GM12878 (cell line): ENCODE results near the gene MBOAT2. TPM values are rescaled to one million over a fixed set of nuclear protein-coding genes. Genes with fewer than 3 reads are reported as not detected.

Experiments used
- ATAC-seq: fragments of 200-7000 bp; cut with Tn5 transposase; 3 replicates; pipeline ENCODE4 v1.9.1; 2020; ENCODE audit warnings: mild to moderate bottlenecking, moderate library complexity
- BruUV-seq: library from RNA; stranded (reverse); fragments of 400-500 nt; replicated peaks from 2 replicates; lab custom pipeline; 2021; lab: Mats Ljungman, UMichigan
- CTCF ChIA-PET: fragments of 300-600 bp; sonication (Branson Sonifier 250); formaldehyde crosslinking; extraction: SDS; loops from one replicate; lab custom pipeline; 2021; ENCODE audit warnings: inconsistent platforms; lab: Yijun Ruan, JAX
- POLR2A ChIA-PET: fragments of 350-600 bp; formaldehyde crosslinking; extraction: SDS; loops from one replicate; lab custom pipeline; 2021; ENCODE audit warnings: inconsistent platforms; lab: Charles Lee
- RAD21 ChIA-PET: fragments of 300-600 bp; sonication (Branson Sonifier 250); formaldehyde crosslinking; loops from one replicate; lab custom pipeline; 2023; ENCODE audit warnings: antibody characterized with exemption; ENCODE audit not compliant: unreplicated experiment; lab: Charles Lee
- SMC1A ChIA-PET: fragments of 300-600 bp; sonication (Branson Sonifier 250); formaldehyde crosslinking; loops from one replicate; lab custom pipeline; 2023; ENCODE audit not compliant: unreplicated experiment, uncharacterized antibody; lab: Charles Lee
- DNase-seq: peaks from one replicate; pipeline ENCODE4 v3.0.0-alpha.2; 2011; ENCODE audit warnings: low read depth, low spot score
- FAIRE-seq: peaks from 3 replicates; lab custom pipeline; 2011; peaks lifted over from hg19 to GRCh38; lab: Jason Lieb, UNC
- H2AFZ ChIP-seq: 2 replicates; pipeline ENCODE4 v1.6.0; 2011; ENCODE audit warnings: low read depth, low read length, control low read depth; ENCODE audit not compliant: control insufficient read depth
- H3K27ac ChIP-seq: 2 replicates; pipeline ENCODE4 v1.5.1; 2011; ENCODE audit warnings: control low read depth; ENCODE audit not compliant: control insufficient read depth, insufficient read depth
- H3K27me3 ChIP-seq, 2 experiments: replicated peaks in 1 of 2; 2 replicates each; pipeline versions ENCODE4 v1.6.0 to v1.6.1; 2011; ENCODE audit warnings: low read length in 1 of 2; ENCODE audit not compliant: control insufficient read depth in 2 of 2, insufficient read depth in 2 of 2
- H3K36me3 ChIP-seq, 2 experiments: 2 replicates each; pipeline ENCODE4 v1.5.1; 2011; ENCODE audit warnings: low read length in 1 of 2; ENCODE audit not compliant: control insufficient read depth in 2 of 2, insufficient read depth in 2 of 2
- H3K4me1 ChIP-seq: 2 replicates; pipeline ENCODE4 v1.6.1; 2011; ENCODE audit warnings: mild to moderate bottlenecking, low read length, moderate library complexity, mixed read lengths; ENCODE audit not compliant: control insufficient read depth, insufficient read depth
- H3K4me2 ChIP-seq: 2 replicates; pipeline ENCODE4 v1.6.0; 2011; ENCODE audit warnings: control low read depth; ENCODE audit not compliant: control insufficient read depth, insufficient read depth
- H3K4me3 ChIP-seq: fragments of 200-600 bp; sonication (generic); 2 replicates; pipeline ENCODE4 v1.5.1; 2016
- H3K79me2 ChIP-seq: 2 replicates; pipeline ENCODE4 v1.6.0; 2011; ENCODE audit warnings: low read length; ENCODE audit not compliant: control insufficient read depth, insufficient read depth
- H3K9ac ChIP-seq: 2 replicates; pipeline ENCODE4 v1.8.0; 2011; ENCODE audit warnings: low read length, control low read depth, mixed read lengths; ENCODE audit not compliant: control insufficient read depth, insufficient read depth
- H3K9me3 ChIP-seq: replicated peaks from 3 replicates; pipeline ENCODE4 v1.5.1; 2011; ENCODE audit warnings: mild to moderate bottlenecking, low read length; ENCODE audit not compliant: control insufficient read depth, insufficient read depth
- H4K20me1 ChIP-seq: 2 replicates; pipeline ENCODE4 v1.6.0; 2011; ENCODE audit not compliant: control insufficient read depth, insufficient read depth
- HDAC6 ChIP-seq: fragments of 200-600 bp; sonication (generic); IDR thresholded peaks from one replicate; pipeline ENCODE4 v1.8.0; 2017; ENCODE audit warnings: antibody characterized with exemption; ENCODE audit not compliant: unreplicated experiment
- MXI1 ChIP-seq: fragments of 150-350 bp; IDR thresholded peaks from 2 replicates; pipeline ENCODE4 v1.6.1; 2011; ENCODE audit warnings: low read depth, mild to moderate bottlenecking, inconsistent platforms, low read length, improper control_type of control experiment
- NBN ChIP-seq: fragments of 450-650 bp; IDR thresholded peaks from 2 replicates; pipeline ENCODE4 v1.6.1; 2016
- NFXL1 ChIP-seq: fragments of 450-650 bp; IDR thresholded peaks from 2 replicates; pipeline ENCODE4 v1.6.1; 2017; ENCODE audit warnings: antibody characterized with exemption, mild to moderate bottlenecking, borderline replicate concordance
- YY1 ChIP-seq: IDR thresholded peaks from 2 replicates; pipeline ENCODE4 v1.6.1; 2011; ENCODE audit warnings: low read depth, mild to moderate bottlenecking, low read length
- WGBS: methylation state at CpG from one replicate; pipeline ENCODE4 v1.1.6; 2016; ENCODE audit warnings: low lambda C conversion rate; ENCODE audit not compliant: insufficient replicate concordance, insufficient coverage; ENCODE audit errors: missing lambda C conversion rate; 5-methylcytosine and 5-hydroxymethylcytosine counted together
- in situ Hi-C: fragments of 300-500 bp; cut with MboI; formaldehyde crosslinking; loops from 9 replicates; pipeline ENCODE4 v1.14.3; 2018; ENCODE audit warnings: mixed read lengths
- intact Hi-C: fragments of 100-400 bp; cut with micrococcal nuclease; formaldehyde crosslinking; loops from one replicate; pipeline ENCODE4 v1.14.2; 2022; ENCODE audit not compliant: unreplicated experiment
- polyA plus RNA-seq, 11 experiments: library from polyadenylated mRNA; depleted of rRNA in 4 of 11; unstranded in 6 of 11; stranded (reverse) in 5 of 11; fragments of >200 nt; fragmentation: Nextera tagmentation in 4 of 11; fragmentation: Illumina TruSeq in 1 of 11; extraction: Ambion mirVana in 4 of 11; extraction: Trizol in 1 of 11; gene quantifications; 1 replicate in 1 of 11; 2 replicates in 10 of 11; pipeline versions ENCODE4 v1.2.1 to v1.2.3, GENCODE V29; 2011 to 2016; ENCODE audit warnings: inconsistent platforms in 2 of 11, missing spikeins in 2 of 11, low read depth in 1 of 11
- total RNA-seq, 4 experiments: library from RNA; depleted of rRNA in 3 of 4; stranded (reverse); fragments of >200 nt in 3 of 4; fragmentation: Illumina TruSeq in 1 of 4; extraction: Trizol in 1 of 4; gene quantifications; 2 replicates each; pipeline versions ENCODE4 v1.2.1 to v1.2.3, GENCODE V29; 2013 to 2021
- TF ChIP-seq, protein P1 (sequence below): IDR thresholded peaks from 2 replicates; pipeline ENCODE4 v1.6.1; 2012; ENCODE audit warnings: low read length, inconsistent platforms
- TF ChIP-seq, protein P2 (sequence below): IDR thresholded peaks from 2 replicates; pipeline ENCODE4 v1.6.1; 2012; ENCODE audit warnings: improper control_type of control experiment, low read depth, low read length; ENCODE audit not compliant: insufficient replicate concordance

Gene MBOAT2
- total and polyA plus RNA-seq, 10 of the 15 experiments (the other 5 are each of a cell fraction or from before 2014, with no cell fraction given): 0.08 to 40.6 (median 1.8) TPM

DNA sequence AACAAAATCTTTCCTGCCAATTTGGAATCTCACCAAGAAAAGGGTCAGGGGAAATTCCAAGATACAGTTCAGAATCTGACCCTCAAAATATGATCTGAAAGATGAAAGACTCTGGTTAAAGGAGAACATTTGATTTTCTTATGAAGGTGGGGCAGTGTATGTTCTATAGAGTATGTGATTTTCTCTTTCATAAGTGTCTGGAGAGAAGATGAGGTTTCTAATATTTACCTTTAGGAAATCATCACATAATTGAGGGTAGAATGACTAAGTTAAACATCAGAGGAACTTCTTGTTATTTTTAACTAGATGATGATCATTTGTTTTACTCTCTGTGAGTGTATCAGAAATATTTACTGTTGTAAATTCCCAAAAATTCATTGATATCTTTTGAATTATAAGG is 27.8 kb upstream of the MBOAT2 start:
- Histone ChIP-seq H2AFZ (no peak overlapping the region), H3K9me3 (no peaks in the 10 kb centered on the region), H3K36me3 (no peaks in the 10 kb centered on the region), H3K79me2 (no peaks in the 10 kb centered on the region), H3K27ac (no peak overlapping the region), H3K4me2 (no peak overlapping the region), H4K20me1 (no peaks in the 10 kb centered on the region), H3K4me1 (no peaks in the 10 kb centered on the region), H3K4me3 (no peak overlapping the region), H3K9ac (no peak overlapping the region), H3K27me3 (no peaks in the 10 kb centered on the region)
- POLR2A ChIA-PET: no interaction called here
- no peak for TF ChIP-seq YY1
- FAIRE-seq (no peak), ATAC-seq (no peak), DNase-seq (no peak)
- BruUV-seq: no TSS peak
- RAD21 ChIA-PET: no interaction called here
- in situ Hi-C loops: no loop called here
- SMC1A ChIA-PET: interaction anchor here (1.5 kb wide), 1 partner anchor 15 kb away, joined by 4 read pairs; no protein-coding TSS in a partner anchor
- intact Hi-C loops: no loop called here
- CTCF ChIA-PET: no interaction called here

DNA sequence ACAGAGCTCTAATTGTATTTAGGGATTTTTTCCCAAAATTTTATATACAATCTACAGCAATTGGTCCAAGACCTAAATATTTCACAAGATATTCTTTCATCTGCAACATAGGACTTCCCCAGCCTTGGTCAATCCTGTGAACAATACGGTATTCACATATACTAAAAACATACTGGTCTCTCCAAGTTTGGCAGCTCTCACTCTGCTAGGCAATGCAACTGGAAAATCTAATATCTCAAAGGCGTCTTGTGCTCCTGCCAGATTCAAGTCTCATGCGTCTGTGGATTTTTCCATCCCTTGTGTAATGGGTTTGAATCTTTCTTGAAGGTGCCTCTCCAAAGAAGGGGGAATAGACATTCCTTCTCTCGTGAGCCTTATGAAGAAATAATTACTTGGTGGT is 27.4 kb upstream of the MBOAT2 start:
- POLR2A ChIA-PET: no interaction called here
- no peak overlapping the region for H3K9ac ChIP-seq
- H2AFZ ChIP-seq: no peak overlapping the region
- no peak overlapping the region for H3K27ac ChIP-seq
- TF ChIP-seq NBN (no peak), MXI1 (no peak), NFXL1 (no peak), HDAC6 (no peak)
- TF ChIP-seq, protein P1, sequence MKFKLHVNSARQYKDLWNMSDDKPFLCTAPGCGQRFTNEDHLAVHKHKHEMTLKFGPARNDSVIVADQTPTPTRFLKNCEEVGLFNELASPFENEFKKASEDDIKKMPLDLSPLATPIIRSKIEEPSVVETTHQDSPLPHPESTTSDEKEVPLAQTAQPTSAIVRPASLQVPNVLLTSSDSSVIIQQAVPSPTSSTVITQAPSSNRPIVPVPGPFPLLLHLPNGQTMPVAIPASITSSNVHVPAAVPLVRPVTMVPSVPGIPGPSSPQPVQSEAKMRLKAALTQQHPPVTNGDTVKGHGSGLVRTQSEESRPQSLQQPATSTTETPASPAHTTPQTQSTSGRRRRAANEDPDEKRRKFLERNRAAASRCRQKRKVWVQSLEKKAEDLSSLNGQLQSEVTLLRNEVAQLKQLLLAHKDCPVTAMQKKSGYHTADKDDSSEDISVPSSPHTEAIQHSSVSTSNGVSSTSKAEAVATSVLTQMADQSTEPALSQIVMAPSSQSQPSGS: no peak
- TF ChIP-seq, protein P2, sequence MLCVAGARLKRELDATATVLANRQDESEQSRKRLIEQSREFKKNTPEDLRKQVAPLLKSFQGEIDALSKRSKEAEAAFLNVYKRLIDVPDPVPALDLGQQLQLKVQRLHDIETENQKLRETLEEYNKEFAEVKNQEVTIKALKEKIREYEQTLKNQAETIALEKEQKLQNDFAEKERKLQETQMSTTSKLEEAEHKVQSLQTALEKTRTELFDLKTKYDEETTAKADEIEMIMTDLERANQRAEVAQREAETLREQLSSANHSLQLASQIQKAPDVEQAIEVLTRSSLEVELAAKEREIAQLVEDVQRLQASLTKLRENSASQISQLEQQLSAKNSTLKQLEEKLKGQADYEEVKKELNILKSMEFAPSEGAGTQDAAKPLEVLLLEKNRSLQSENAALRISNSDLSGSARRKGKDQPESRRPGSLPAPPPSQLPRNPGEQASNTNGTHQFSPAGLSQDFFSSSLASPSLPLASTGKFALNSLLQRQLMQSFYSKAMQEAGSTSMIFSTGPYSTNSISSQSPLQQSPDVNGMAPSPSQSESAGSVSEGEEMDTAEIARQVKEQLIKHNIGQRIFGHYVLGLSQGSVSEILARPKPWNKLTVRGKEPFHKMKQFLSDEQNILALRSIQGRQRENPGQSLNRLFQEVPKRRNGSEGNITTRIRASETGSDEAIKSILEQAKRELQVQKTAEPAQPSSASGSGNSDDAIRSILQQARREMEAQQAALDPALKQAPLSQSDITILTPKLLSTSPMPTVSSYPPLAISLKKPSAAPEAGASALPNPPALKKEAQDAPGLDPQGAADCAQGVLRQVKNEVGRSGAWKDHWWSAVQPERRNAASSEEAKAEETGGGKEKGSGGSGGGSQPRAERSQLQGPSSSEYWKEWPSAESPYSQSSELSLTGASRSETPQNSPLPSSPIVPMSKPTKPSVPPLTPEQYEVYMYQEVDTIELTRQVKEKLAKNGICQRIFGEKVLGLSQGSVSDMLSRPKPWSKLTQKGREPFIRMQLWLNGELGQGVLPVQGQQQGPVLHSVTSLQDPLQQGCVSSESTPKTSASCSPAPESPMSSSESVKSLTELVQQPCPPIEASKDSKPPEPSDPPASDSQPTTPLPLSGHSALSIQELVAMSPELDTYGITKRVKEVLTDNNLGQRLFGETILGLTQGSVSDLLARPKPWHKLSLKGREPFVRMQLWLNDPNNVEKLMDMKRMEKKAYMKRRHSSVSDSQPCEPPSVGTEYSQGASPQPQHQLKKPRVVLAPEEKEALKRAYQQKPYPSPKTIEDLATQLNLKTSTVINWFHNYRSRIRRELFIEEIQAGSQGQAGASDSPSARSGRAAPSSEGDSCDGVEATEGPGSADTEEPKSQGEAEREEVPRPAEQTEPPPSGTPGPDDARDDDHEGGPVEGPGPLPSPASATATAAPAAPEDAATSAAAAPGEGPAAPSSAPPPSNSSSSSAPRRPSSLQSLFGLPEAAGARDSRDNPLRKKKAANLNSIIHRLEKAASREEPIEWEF: no peak
- H3K4me1 ChIP-seq: no peaks in the 10 kb centered on the region
- H3K4me3 ChIP-seq: no peak overlapping the region
- FAIRE-seq (no peak), DNase-seq (no peak), ATAC-seq (no peak)
- CTCF ChIA-PET: interaction anchor here (0.6 kb wide), 1 partner anchor 474 kb away, joined by 3 read pairs; no protein-coding TSS in a partner anchor
- BruUV-seq: no TSS peak
- H3K79me2 ChIP-seq: no peaks in the 10 kb centered on the region
- in situ Hi-C loops: no loop called here
- H3K36me3 ChIP-seq: no peaks in the 10 kb centered on the region
- RAD21 ChIA-PET: no interaction called here
- intact Hi-C loops: no loop called here
- SMC1A ChIA-PET: interaction anchor here (0.6 to 1.5 kb wide), 2 partner anchors 15 to 45 kb away, joined by 3 to 4 read pairs; no protein-coding TSS in a partner anchor
- H3K4me2 ChIP-seq: no peak overlapping the region
- no peaks in the 10 kb centered on the region for H3K9me3 ChIP-seq
- H3K27me3 ChIP-seq: no peaks in the 10 kb centered on the region
- H4K20me1 ChIP-seq: no peaks in the 10 kb centered on the region
- WGBS: 27% methylated on average over 4 of the region's 4 CpGs
